Measurements from ENCODE around the gene SYNE1.

Gene SYNE1

GRCh38 chr6:152450519-152450918 is 186.6 kb downstream of the SYNE1 start:
- no peak overlapping the region for H3K4me3 ChIP-seq (ENCODE audit: low read depth, low read length)
- no peak for DNase-seq (ENCODE audit: low read depth, low spot score)
- no peak for TF ChIP-seq CTCF (IDR thresholded peaks at IDR 0.05; ENCODE audit: low read depth, low read length)
- in situ Hi-C loops (cut with HindIII; ENCODE audit: low sequenced_read_pairs): no loop called here

- no peak for DNase-seq (ENCODE audit: low read depth, low spot score)
- H3K4me3 ChIP-seq (ENCODE audit: low read depth, low read length): no peak overlapping the region
- in situ Hi-C loops (cut with HindIII; ENCODE audit: low sequenced_read_pairs): no loop called here
- TF ChIP-seq CTCF (IDR thresholded peaks at IDR 0.05; ENCODE audit: low read depth, low read length): no peak
These were observed 195.3 kb downstream of the SYNE1 start for GRCh38 chr6:152441902-152442301.

GRCh38 chr6:152435816-152436215 is 201.3 kb downstream of the SYNE1 start:
- H3K4me3 ChIP-seq (ENCODE audit: low read depth, low read length): no peak overlapping the region
- TF ChIP-seq CTCF (IDR thresholded peaks at IDR 0.05; ENCODE audit: low read depth, low read length): no peak
- in situ Hi-C loops (cut with HindIII; ENCODE audit: low sequenced_read_pairs): no loop called here
- DNase-seq (ENCODE audit: low read depth, low spot score): no peak

- H3K4me3 ChIP-seq (ENCODE audit: low read depth, low read length): no peak overlapping the region
- no peak for TF ChIP-seq CTCF (IDR thresholded peaks at IDR 0.05; ENCODE audit: low read depth, low read length)
- in situ Hi-C loops (cut with HindIII; ENCODE audit: low sequenced_read_pairs): no loop called here
- DNase-seq (ENCODE audit: low read depth, low spot score): no peak
These were observed 204.4 kb downstream of the SYNE1 start for GRCh38 chr6:152432758-152433157.

- no peak overlapping the region for H3K4me3 ChIP-seq (ENCODE audit: low read depth, low read length)
- no peak for TF ChIP-seq CTCF (IDR thresholded peaks at IDR 0.05; ENCODE audit: low read depth, low read length)
- in situ Hi-C loops (cut with HindIII; ENCODE audit: low sequenced_read_pairs): no loop called here
- no peak for DNase-seq (ENCODE audit: low read depth, low spot score)
These were observed 209.0 kb downstream of the SYNE1 start for GRCh38 chr6:152428126-152428525.

GRCh38 chr6:152426276-152426675 is 210.9 kb downstream of the SYNE1 start:
- no peak overlapping the region for H3K4me3 ChIP-seq (ENCODE audit: low read depth, low read length)
- TF ChIP-seq CTCF (IDR thresholded peaks at IDR 0.05; ENCODE audit: low read depth, low read length): no peak
- in situ Hi-C loops (cut with HindIII; ENCODE audit: low sequenced_read_pairs): no loop called here
- no peak for DNase-seq (ENCODE audit: low read depth, low spot score)

All from astrocyte of the spinal cord (primary cell).